GM12874 (cell line): ENCODE measurements around the gene SLC66A2.

Source experiments
- CTCF ChIP-seq: IDR thresholded peaks from 2 replicates; pipeline ENCODE4 v1.5.1; 2011; ENCODE audit warnings: low read depth, mild to moderate bottlenecking, control low read depth, low read length, moderate library complexity; ENCODE audit not compliant: insufficient read depth

Gene SLC66A2

GRCh38 chr18:79899609-79900445 is 51.6 kb downstream of the SLC66A2 start:
- TF ChIP-seq CTCF: no peak

GRCh38 chr18:79898952-79899608 is 52.4 kb downstream of the SLC66A2 start:
- no peak for TF ChIP-seq CTCF

- TF ChIP-seq CTCF: no peak
Measured at GRCh38 chr18:79897940-79898625, 53.4 kb downstream of the SLC66A2 start.

GRCh38 chr18:79896738-79897137 is 54.7 kb downstream of the SLC66A2 start:
- no peak for TF ChIP-seq CTCF

GRCh38 chr18:79890674-79891073 is 60.8 kb downstream of the SLC66A2 start:
- TF ChIP-seq CTCF: no peak

- no peak for TF ChIP-seq CTCF
Measured at GRCh38 chr18:79889569-79889968, 61.9 kb downstream of the SLC66A2 start.

- TF ChIP-seq CTCF: no peak
Measured at GRCh38 chr18:79888016-79888415, 63.4 kb downstream of the SLC66A2 start.
